ENCODE measurements around the gene GPRC5B. TPM values are rescaled to one million over a fixed set of nuclear protein-coding genes. Genes with fewer than 3 reads are reported as not detected.

The GPRC5B gene
- total RNA-seq, 1 experiment from 2014 or later: 137 TPM

- Histone ChIP-seq H3K9ac (ENCODE audit: extremely low read depth, insufficient read length, low read length) (no peak overlapping the region), H2BK5ac (ENCODE audit: insufficient read length, low read length) (no peak overlapping the region), H2BK12ac (ENCODE audit: insufficient read length, low read depth, low read length) (no peak overlapping the region), H3K79me2 (ENCODE audit: insufficient read depth, low read length) (no peaks in the 10 kb centered on the region), H3K27ac (ENCODE audit: insufficient read length, low read depth, low read length) (no peak overlapping the region), H3K4me1 (ENCODE audit: insufficient read depth, low read length) (no peaks in the 10 kb centered on the region), H3K18ac (ENCODE audit: insufficient read length, low read depth, low read length) (no peak overlapping the region), H4K20me1 (ENCODE audit: control insufficient read depth, insufficient read depth, insufficient read length) (no peaks in the 10 kb centered on the region), H4K8ac (replicated peaks; ENCODE audit: insufficient read length, low read depth, low read length) (no peak overlapping the region), H3K56ac (ENCODE audit: insufficient read length, low read depth, low read length) (no peak overlapping the region), H3K79me1 (ENCODE audit: insufficient read depth, low read depth, low read length, poor library complexity, severe bottlenecking) (no peaks in the 10 kb centered on the region), H4K5ac (ENCODE audit: insufficient read length, low read depth, low read length) (no peak overlapping the region), H3T11ph (ENCODE audit: low read length) (no peak overlapping the region), H3K4ac (ENCODE audit: low read depth, low read length) (no peak overlapping the region), H3K23ac (ENCODE audit: insufficient read length, low read depth, low read length) (no peak overlapping the region), H3K23me2 (ENCODE audit: insufficient read length, low read depth, low read length, poor library complexity, severe bottlenecking) (no peaks in the 10 kb centered on the region), H3K4me2 (ENCODE audit: insufficient read depth, insufficient read length, low read length) (no peak overlapping the region), H2AK5ac (ENCODE audit: insufficient read length, low read length) (no peak overlapping the region), H3K14ac (ENCODE audit: insufficient read depth, low read length) (no peak overlapping the region), H3K27me3 (ENCODE audit: insufficient read depth, low read length) (no peaks in the 10 kb centered on the region), H2BK15ac (ENCODE audit: low read depth, low read length) (no peak overlapping the region), H2BK120ac (ENCODE audit: low read depth, low read length, poor library complexity, severe bottlenecking) (no peak overlapping the region), H4K91ac (ENCODE audit: insufficient read length, low read depth, low read length) (no peak overlapping the region), H2AFZ (ENCODE audit: low read length) (no peak overlapping the region), H2BK20ac (ENCODE audit: low read depth, low read length, poor library complexity, severe bottlenecking) (no peak overlapping the region), H3K9me3 (ENCODE audit: control insufficient read depth, low read depth, low read length) (no peaks in the 10 kb centered on the region)
- peak; percentile 71 for DNase-seq
- peaks cover 13 to 17% of the 10 kb centered on the region in 2 experiments for H3K4me1 Mint-ChIP-seq
- peaks cover under 1 to 5% of the 10 kb centered on the region in 2 experiments; a peak in 4 of 5 replicates for H3K9me3 Mint-ChIP-seq
- H3K27ac Mint-ChIP-seq: no peak overlapping the region
- H3K27me3 Mint-ChIP-seq (ENCODE audit: low read depth): peaks cover 3% of the 10 kb centered on the region
- peak; percentile 88 for TF ChIP-seq CTCF (conservative IDR thresholded peaks at IDR 0.05)
- H3K36me3 Mint-ChIP-seq (ENCODE audit: insufficient read depth in 1 of 3, low read depth in 3 of 3): peaks cover 0 to under 1% (median 0%) of the 10 kb centered on the region in 3 experiments; a peak in 1 of 7 replicates
- peak overlapping the region; percentile 42 to 62; a peak in 4 of 5 replicates for H3K4me3 Mint-ChIP-seq
- WGBS (ENCODE audit: extremely low coverage, insufficient read length, low lambda C conversion rate): no CpG with 5 or more reads among the region's 13 CpGs
Observed at GRCh38 chr16:19898924-19899604, 14.4 kb upstream of the GPRC5B start.

Measured in H9 (cell line).